Midbrain (tissue), 1 donor: ENCODE measurements around the gene KRTAP9-3.
"Not testable (repeated sequence)": the region's sequence is repeated elsewhere in the genome, so short reads cannot be mapped to it uniquely, and the experiment has no call there.

Experiments
- DNase-seq: peaks from one replicate; lab custom pipeline; 2025; lab: John Stamatoyannopoulos, UW

KRTAP9-3 gene

DNA sequence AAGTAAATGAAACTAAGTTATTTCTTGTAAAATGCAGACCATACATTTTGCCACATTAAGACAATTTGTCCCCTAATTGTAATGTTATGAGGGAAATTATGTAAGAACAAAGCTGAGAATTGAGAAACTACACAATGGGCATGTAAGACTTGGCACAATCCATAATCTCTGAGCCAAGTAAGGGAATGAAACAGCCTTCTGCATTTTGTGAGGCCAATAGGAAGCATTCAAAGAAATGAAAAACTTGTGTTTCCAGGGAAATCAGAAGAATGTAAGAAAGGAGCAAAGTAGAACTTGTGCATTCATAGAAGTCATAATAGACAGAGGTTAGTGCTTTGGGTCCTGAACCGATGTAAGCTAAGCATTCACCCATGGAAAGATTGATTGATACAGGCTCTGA, 19.0 kb downstream of the KRTAP9-3 start:
- DNase-seq: no peak

DNA sequence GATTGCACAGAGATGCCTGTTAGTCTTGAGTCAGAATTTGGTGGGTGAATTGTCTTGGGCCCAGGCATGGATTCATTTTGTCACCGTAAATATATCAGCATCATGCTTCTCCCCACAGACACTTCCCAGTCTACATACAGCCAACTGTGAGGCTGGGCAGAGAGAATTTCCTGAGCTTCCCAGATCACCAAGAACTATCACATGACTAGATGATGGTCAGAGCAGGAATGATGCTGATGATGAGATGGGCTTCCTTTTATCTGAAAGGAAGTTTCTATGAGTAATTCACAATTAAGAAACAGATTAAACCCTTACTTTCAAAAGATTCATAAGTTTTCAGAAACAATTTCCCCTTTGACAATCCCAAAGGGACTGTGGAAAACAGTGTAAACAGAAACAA, 22.6 kb downstream of the KRTAP9-3 start:
- DNase-seq: no peak

DNA sequence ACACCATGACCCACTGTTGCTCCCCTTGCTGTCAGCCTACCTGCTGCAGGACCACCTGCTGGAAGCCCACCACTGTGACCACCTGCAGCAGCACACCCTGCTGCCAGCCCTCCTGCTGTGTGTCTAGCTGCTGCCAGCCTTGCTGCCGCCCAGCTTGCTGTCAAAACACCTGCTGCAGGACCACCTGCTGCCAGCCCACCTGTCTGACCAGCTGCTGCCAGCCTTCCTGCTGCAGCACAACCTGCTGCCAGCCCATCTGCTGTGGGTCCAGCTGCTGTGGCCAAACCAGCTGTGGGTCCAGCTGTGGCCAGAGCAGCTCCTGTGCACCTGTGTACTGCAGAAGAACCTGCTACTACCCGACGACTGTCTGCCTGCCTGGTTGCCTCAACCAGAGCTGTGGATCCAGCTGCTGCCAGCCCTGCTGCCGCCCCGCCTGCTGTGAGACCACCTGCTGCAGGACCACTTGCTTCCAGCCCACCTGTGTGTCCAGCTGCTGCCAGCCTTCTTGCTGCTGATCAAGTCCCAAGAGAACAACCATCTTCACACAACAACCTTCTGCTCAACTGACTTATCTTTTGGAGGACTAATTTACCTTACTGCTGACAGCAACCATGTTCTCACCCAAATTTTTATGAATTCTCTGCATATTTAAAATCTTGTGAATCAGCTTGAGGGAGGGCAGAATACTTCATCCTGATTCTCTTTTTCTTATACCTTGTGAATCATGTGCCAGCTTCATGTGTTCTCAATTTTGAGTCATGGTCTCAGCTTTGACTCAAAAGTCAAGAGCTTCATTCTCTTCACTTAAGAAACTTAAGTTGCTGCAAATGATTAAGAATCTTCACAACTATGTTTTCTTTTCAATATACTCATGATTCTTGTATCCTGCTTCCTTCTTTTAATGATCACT, 23.4 kb downstream of the KRTAP9-3 start, which contains the start of gene KRTAP9-9:
Gene KRTAP9-9 (plus strand): TSS at position 4 of the 910 bp plus-strand sequence.
- not testable (repeated sequence) for DNase-seq

DNA sequence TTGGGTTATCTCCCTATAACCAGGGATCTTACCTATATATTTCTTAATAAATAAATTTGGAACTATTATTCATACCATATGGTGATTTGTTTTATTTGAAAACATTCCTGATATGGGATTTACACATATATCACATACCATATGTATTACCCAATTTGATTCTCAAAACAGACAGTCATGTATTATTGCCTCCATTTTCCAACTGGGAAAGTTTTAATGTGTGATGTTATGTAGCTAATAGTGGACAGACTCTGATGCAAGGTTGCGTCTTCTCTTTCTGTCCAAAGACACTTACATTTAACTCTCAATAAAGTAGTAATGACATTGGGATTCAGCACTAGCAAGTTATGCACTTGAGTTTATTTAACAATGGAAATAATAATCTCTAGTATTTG, 24.0 kb downstream of the KRTAP9-3 start:
- DNase-seq: no peak

DNA sequence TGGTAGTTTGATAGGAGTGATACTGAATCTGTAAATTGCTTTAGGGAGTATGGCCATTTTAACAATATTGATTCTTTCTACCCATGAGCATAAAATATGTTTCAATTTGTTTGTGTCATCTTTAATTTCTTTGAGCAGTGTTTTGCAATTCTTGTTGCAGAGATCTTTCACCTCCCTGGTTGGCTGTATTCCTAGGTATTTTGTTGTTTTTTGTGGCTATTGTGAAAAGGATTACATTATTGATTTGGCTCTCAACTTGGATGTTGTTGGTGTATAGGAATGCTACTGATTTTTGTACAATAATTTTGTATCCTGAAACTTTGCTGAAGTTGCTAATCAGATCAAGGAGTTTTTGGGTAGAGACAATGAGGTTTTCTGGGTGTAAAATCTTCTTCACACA, 26.2 kb downstream of the KRTAP9-3 start:
- DNase-seq: no peak

DNA sequence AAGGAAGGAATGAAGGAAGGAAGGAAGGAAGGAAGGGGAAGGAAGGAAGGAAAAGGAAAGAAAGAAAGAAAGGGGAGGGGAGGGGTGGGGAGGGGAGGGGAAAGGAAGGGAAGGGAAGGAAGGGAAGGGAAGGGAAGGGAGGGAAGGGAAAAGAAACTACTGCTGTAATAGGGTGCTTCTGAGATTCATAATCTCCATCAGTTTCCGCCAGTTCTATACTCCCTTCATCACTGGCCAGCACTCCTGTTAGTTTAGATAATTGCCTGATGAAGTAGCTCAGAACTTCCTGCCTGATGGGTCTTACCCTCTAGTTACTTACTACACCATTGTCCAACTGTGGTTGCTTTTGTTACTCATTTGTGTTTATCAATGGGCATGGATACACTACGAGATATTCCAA, 31.0 kb downstream of the KRTAP9-3 start:
- no peak for DNase-seq

DNA sequence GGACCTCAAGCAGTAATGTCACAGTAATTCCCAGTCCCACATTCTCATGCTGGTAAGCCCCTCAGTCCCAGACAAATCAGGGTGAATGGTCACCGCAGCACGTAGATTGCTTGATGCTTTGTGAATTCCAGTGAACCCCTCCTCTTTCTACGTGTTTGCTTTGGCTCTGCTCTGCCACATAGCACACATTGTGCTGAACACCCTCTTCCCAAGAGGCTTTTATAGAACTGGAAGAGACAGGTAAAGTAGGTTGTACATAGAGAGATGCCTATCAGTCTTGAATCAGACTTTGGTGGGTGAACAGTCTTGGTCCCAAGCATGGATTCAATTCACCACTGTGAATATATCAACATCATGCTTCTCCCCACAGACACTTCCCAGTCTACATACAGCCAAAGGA, 32.4 kb downstream of the KRTAP9-3 start:
- DNase-seq: no peak

DNA sequence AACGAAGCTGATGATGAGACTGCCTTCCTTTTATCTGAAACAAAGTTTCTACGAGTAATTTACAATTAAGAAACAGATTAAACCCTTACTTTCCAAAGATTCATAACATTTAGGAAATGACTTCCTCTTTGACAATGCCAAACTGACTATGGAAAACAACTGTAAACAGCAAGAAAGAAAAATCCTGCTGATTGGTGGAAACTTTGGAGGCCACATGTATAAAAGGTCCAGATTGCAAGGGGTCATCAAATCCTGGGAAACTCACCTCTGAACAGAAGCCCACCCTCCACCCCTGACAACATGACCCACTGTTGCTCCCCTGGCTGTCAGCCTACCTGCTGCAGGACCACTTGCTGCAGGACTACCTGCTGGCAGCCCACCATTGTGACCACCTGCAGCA, 32.8 kb downstream of the KRTAP9-3 start, which contains the start of gene KRTAP9-6:
Gene KRTAP9-6 (plus strand): TSS at position 301 of the 400 bp plus-strand sequence. CDS start 0 bp downstream, at position 301.
- DNase-seq: no peak

DNA sequence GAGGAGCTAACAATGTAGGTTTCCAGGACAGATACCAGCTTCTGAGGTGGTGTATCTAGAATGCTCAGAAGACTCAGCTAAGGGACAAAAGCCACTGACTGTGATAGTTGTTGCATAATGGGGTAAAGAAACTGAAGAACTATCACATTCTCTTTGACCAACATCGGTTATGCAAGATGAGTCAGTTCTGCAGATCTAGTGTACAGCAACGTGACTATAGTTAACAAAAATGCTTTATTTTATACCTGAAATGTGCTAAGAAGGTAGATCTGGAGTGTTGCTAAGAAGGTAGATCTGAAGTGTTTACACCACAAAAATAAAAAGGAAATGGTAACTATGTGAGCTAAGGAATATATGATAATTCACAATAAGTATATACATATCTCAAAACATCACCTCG, 35.5 kb downstream of the KRTAP9-3 start:
- no peak for DNase-seq

DNA sequence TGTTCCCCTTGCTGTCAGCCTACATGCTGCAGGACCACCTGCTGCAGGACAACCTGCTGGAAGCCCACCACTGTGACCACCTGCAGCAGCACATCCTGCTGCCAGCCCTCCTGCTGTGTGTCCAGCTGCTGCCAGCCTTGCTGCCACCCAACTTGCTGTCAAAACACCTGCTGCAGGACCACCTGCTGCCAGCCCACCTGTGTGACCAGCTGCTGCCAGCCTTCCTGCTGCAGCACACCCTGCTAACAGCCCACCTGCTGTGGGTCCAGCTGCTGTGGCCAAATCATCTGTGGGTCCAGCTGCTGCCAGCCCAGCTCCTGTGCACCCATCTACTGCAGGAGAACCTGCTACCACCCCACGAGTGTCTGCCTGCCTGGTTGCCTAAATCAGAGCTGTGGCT, 39.1 kb downstream of the KRTAP9-3 start:
- not testable (repeated sequence) for DNase-seq

DNA sequence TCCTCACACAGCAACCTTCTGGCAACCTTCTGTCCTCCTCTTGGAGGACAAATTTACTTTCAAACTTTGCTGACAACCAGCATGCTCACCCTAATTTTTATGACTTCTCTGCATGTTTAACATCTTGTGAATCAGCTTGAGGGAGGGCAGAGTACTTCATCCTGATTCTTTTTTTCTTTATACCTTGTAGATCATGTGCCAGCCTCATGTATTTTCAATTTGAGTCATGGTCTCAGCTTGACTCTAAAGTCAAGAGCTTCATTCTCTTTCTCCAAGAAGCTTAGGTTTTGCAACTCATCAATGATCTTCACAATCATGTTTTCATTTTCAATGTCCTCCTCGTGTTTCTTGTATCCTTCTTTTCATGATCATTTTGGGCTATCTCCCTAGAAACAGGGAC, 39.6 kb downstream of the KRTAP9-3 start:
- no peak for DNase-seq

DNA sequence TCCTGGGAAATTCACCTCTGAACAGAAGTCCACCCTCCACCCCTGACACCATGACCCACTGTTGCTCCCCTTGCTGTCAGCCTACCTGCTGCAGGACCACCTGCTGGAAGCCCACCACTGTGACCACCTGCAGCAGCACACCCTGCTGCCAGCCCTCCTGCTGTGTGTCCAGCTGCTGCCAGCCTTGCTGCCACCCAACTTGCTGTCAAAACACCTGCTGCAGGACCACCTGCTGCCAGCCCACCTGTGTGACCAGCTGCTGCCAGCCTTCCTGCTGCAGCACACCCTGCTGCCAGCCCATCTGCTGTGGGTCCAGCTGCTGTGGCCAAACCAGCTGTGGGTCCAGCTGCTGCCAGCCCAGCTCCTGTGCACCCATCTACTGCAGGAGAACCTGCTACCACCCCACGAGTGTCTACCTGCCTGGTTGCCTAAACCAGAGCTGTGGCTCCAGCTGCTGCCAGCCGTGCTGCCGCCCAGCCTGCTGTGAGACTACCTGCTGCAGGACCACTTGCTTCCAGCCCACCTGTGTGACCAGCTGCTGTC, 43.5 kb downstream of the KRTAP9-3 start, which contains the start of gene KRTAP9-7:
Gene KRTAP9-7 (plus strand): TSS at position 51 of the 543 bp plus-strand sequence. CDS start 0 bp downstream, at position 51.
- DNase-seq: not testable (repeated sequence)

DNA sequence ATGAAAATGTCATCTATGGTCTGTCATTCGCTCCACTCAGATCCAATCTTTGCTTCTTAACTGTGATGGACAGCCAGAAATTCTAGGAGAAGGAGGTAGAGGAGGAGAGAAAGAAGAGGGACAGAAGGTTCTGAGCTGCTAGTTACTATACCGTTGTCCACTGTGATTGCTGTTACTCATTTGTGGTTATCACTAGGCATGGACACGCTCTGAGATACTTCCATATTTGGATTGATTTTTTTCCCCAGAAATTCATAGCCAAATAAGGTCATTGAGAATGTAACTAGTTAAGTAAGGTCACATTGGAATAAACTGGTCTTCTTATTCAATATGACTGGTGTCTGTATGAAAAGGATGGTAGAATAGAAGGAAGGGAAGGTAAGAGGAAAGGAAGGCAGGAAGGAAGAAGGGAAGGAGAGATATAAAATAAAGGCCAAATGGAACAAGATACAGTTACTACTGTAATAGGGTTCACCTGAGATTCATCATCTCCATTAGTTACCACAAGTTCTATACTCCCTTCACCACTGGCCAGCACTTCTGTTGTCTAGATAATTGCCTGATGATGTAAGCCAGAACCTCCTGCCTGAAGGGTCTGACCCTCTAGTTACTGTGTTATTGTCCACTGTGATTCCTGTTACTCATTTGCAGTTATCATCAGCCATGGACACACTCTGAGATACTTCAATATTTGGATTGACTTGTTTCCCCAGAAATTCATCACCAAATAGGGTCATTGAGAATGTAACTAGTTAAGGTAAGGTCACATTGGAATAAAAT, 46.1 kb downstream of the KRTAP9-3 start:
- no peak for DNase-seq
